Panc1 (cell line): ENCODE measurements around the gene EEF2.

Source experiments
- CTCF ChIP-seq: fragments of 450-650 bp; IDR thresholded peaks from 2 replicates; pipeline ENCODE4 v1.5.1; 2017; ENCODE audit warnings: mild to moderate bottlenecking
- POLR2AphosphoS5 ChIP-seq: IDR thresholded peaks from 2 replicates; pipeline ENCODE4 v1.6.1; 2012; ENCODE audit warnings: mild to moderate bottlenecking, low read depth, low read length, moderate library complexity
- TF ChIP-seq, protein P1 (sequence below), 2 experiments: IDR thresholded peaks; 2 replicates each; pipeline ENCODE4 v1.6.1; 2011 to 2012; ENCODE audit warnings: low read depth in 2 of 2, control low read depth in 1 of 2, low read length in 1 of 2, mild to moderate bottlenecking in 1 of 2, moderate library complexity in 1 of 2; ENCODE audit not compliant: insufficient read depth in 1 of 2

DNA sequence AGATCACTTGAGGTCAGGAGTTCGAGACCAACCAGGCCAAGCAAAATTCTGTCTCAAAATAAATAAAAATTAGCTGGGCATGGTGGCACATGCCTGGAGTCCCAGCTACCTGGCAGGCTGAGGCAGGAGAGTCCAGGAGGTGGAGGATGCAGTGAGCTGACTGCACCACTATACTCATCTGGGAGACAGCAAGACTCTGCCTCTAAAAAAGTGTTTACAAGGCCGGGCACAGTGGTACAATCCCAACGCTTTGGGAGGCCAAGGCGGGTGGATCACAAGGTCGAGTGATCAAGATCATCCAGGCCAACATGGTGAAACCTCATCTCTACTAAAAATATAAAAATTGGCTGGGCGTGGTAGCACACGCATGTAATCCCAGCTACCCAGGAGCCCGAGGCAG lies 10.1 kb downstream of the EEF2 start:
- TF ChIP-seq CTCF (no peak), POLR2AphosphoS5 (no peak)
- TF ChIP-seq, protein P1, sequence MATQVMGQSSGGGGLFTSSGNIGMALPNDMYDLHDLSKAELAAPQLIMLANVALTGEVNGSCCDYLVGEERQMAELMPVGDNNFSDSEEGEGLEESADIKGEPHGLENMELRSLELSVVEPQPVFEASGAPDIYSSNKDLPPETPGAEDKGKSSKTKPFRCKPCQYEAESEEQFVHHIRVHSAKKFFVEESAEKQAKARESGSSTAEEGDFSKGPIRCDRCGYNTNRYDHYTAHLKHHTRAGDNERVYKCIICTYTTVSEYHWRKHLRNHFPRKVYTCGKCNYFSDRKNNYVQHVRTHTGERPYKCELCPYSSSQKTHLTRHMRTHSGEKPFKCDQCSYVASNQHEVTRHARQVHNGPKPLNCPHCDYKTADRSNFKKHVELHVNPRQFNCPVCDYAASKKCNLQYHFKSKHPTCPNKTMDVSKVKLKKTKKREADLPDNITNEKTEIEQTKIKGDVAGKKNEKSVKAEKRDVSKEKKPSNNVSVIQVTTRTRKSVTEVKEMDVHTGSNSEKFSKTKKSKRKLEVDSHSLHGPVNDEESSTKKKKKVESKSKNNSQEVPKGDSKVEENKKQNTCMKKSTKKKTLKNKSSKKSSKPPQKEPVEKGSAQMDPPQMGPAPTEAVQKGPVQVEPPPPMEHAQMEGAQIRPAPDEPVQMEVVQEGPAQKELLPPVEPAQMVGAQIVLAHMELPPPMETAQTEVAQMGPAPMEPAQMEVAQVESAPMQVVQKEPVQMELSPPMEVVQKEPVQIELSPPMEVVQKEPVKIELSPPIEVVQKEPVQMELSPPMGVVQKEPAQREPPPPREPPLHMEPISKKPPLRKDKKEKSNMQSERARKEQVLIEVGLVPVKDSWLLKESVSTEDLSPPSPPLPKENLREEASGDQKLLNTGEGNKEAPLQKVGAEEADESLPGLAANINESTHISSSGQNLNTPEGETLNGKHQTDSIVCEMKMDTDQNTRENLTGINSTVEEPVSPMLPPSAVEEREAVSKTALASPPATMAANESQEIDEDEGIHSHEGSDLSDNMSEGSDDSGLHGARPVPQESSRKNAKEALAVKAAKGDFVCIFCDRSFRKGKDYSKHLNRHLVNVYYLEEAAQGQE (IDR thresholded peaks at IDR 0.05; ENCODE audit: insufficient read depth in 1 of 2, low read depth in 2 of 2, low read length in 1 of 2): no peak
